Pancreas (tissue), 10 donors: ENCODE results near the gene TMEM41B. TPM values are rescaled to one million over a fixed set of nuclear protein-coding genes. Genes with fewer than 3 reads are reported as not detected.

Experiments
- ATAC-seq, 4 donors: fragments of 200-7000 bp; cut with Tn5 transposase; one replicate each; pipeline versions ENCODE4 v1.8.0 to v1.9.1; 2020; ENCODE audit warnings: mild to moderate bottlenecking in 4 of 4, moderate library complexity in 4 of 4
- DNase-seq, 6 donors: peaks; one replicate each; pipeline ENCODE4 v3.0.0-alpha.2; 2020
- FAIRE-seq: peaks from 2 replicates; lab custom pipeline; 2012; peaks lifted over from hg19 to GRCh38; lab: Jason Lieb, UNC
- H3K27ac ChIP-seq, 4 donors: fragments of 200-600 bp; sonication (generic); 1 replicate in 3 of 4; 2 replicates in 1 of 4; pipeline versions ENCODE4 v1.5.0 to v1.8.0; 2020
- H3K27me3 ChIP-seq, 4 donors: fragments of 200-600 bp; one replicate each; pipeline ENCODE4 v1.8.0; 2021
- H3K36me3 ChIP-seq, 3 donors: fragments of 200-600 bp; sonication (generic) in 1 of 3; one replicate each; pipeline versions ENCODE4 v1.5.0 to v1.8.0; 2020 to 2021
- H3K4me1 ChIP-seq, 3 donors: fragments of 200-600 bp; one replicate each; pipeline ENCODE4 v1.8.0; 2021
- H3K4me3 ChIP-seq, 4 donors: fragments of 200-600 bp; sonication (generic) in 2 of 4; one replicate each; pipeline versions ENCODE4 v1.5.0 to v1.8.0; 2020 to 2021
- H3K9me3 ChIP-seq, 4 donors: fragments of 200-600 bp; one replicate each; pipeline ENCODE4 v1.8.0; 2021
- CTCF ChIP-seq, 4 donors: fragments of 200-600 bp; sonication (generic) in 3 of 4; IDR thresholded peaks; one replicate each; pipeline versions ENCODE4 v1.5.0 to v1.8.0; 2021; ENCODE audit warnings: antibody characterized with exemption in 4 of 4
- WGBS, 2 donors: extraction: QIAGEN DNeasy Blood & Tissue Kit; methylation state at CpG; one replicate each; pipeline ENCODE4 v1.1.7; 2013; 5-methylcytosine and 5-hydroxymethylcytosine counted together
- intact Hi-C, 3 donors: fragments of 100-400 bp; cut with DNase I; formaldehyde crosslinking; loops; one replicate each; pipeline versions ENCODE4 v1.11.1 to v1.14.2; 2022
- polyA plus RNA-seq, 2 donors: library from polyadenylated mRNA; stranded (reverse); fragments of 200-250 nt; gene quantifications; one replicate each; pipeline ENCODE4 v1.2.3, GENCODE V29; 2013
- total RNA-seq, 6 donors: library from RNA; stranded (reverse); fragmentation: NEBNext Ultra II Directional in 4 of 6; extraction: Animal tissue kit (Norgen Biotek cat#: 25700) in 4 of 6; gene quantifications; one replicate each; pipeline versions ENCODE4 v1.2.1 to v1.2.4, GENCODE V29; 2021 to 2023
- donor health status: healthy with polysubstance abuse.
- donor health status: DM: no; HTN: no; CAD: no; lungs with moderate emphysema.
- donor health status: DM: no; HTN: no; CAD: no.
- donor health status: control.
- donor health status: control.
- donor health status: Bipolar disorder and iron deficiency.
- donor health status: DM: yes; HTN: yes; CAD: no.
- donor health status: DM: no; HTN: no; CAD: no.
- donor health status: DM: no; HTN: no; CAD: no.
- donor health status: DM: yes; HTN: yes; CAD: no.

Gene TMEM41B
- total and polyA plus RNA-seq, 8 donors, result 13.4 to 20.9 (median 16.3) TPM

GRCh38 chr11:9280655-9281301 lies 33.6 kb downstream of the TMEM41B start:
- FAIRE-seq (no peak), DNase-seq (no peak), ATAC-seq (peak; percentile 44 to 63 (median 54))
- WGBS, 2 donors, result 43 to 46% methylated on average over 4 of the region's 4 CpGs
- Histone ChIP-seq H3K4me3 (no peak overlapping the region), H3K27ac (no peak overlapping the region), H3K27me3 (no peaks in the 10 kb centered on the region), H3K4me1 (no peaks in the 10 kb centered on the region), H3K9me3 (no peaks in the 10 kb centered on the region), H3K36me3 (no peaks in the 10 kb centered on the region)
- intact Hi-C loops, result no loop called here
- TF ChIP-seq CTCF (IDR thresholded peaks at IDR 0.05), result no peak

- FAIRE-seq (no peak), DNase-seq (no peak), ATAC-seq (no peak)
- H3K36me3 ChIP-seq, result no peaks in the 10 kb centered on the region
- H3K4me1 ChIP-seq, result no peaks in the 10 kb centered on the region
- no peaks in the 10 kb centered on the region for H3K9me3 ChIP-seq
- 94% methylated on average over 8 of the region's 8 CpGs for WGBS, 2 donors
- H3K27me3 ChIP-seq, result no peaks in the 10 kb centered on the region
- TF ChIP-seq CTCF (IDR thresholded peaks at IDR 0.05), result no peak
- H3K27ac ChIP-seq, result no peak overlapping the region
- H3K4me3 ChIP-seq, result no peak overlapping the region
- intact Hi-C loops, result no loop called here
Measured at GRCh38 chr11:9277176-9277575, 37.2 kb downstream of the TMEM41B start.

DNA sequence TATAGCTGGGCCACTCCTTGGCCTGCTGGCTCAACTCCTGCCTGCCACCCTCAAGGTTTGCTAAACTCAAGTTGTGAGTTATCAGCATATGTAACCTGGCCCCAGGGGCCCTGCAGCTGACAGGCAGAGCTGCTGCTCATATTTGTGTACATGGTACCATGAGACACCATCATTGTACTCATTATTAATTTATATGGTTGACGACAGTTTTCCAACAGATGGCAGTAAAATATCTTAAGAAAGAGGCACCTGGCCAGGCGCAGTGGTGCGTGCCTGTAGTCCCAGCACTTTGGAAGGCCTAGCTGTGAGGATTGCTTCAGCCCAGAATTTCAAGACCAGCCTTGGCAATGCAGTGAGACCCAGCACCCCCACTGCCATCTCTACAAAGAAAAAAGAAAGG lies 37.8 kb downstream of the TMEM41B start:
- no peak for FAIRE-seq
- H3K9me3 ChIP-seq, result no peaks in the 10 kb centered on the region
- no peaks in the 10 kb centered on the region for H3K27me3 ChIP-seq
- no peaks in the 10 kb centered on the region for H3K4me1 ChIP-seq
- DNase-seq, result no peak
- WGBS, 2 donors, result 97 to 98% methylated on average over 3 of the region's 3 CpGs
- no peak overlapping the region for H3K4me3 ChIP-seq
- no peak overlapping the region for H3K27ac ChIP-seq
- H3K36me3 ChIP-seq, result no peaks in the 10 kb centered on the region
- ATAC-seq, result no peak
- intact Hi-C loops, result no loop called here
- TF ChIP-seq CTCF (IDR thresholded peaks at IDR 0.05), result no peak

- FAIRE-seq, result no peak
- Histone ChIP-seq H3K27ac (no peak overlapping the region), H3K27me3 (no peaks in the 10 kb centered on the region), H3K4me3 (no peak overlapping the region), H3K9me3 (no peaks in the 10 kb centered on the region), H3K36me3 (no peaks in the 10 kb centered on the region), H3K4me1 (no peaks in the 10 kb centered on the region)
- DNase-seq, result no peak
- WGBS, 2 donors, result 81 to 85% methylated on average over 8 of the region's 8 CpGs
- intact Hi-C loops, result no loop called here
- TF ChIP-seq CTCF (IDR thresholded peaks at IDR 0.05), result no peak
- ATAC-seq, result peak in 1 of 4 donors; percentile 12
Measured at GRCh38 chr11:9274499-9275258, 39.7 kb downstream of the TMEM41B start.
